OCI-LY3 (cell line): ENCODE data around the gene MFSD12.

Experiments used
- CTCF ChIP-seq: fragments of 200-600, 300-600 bp; sonication (generic); IDR thresholded peaks from 2 replicates; pipeline ENCODE4 v1.5.1; 2014; ENCODE audit warnings: antibody characterized with exemption, low read length, low read depth
- EZH2phosphoT487 ChIP-seq: fragments of 200-600 bp; shearing (Covaris generic); IDR thresholded peaks from 2 replicates; pipeline ENCODE4 v1.6.1; 2018; ENCODE audit warnings: antibody characterized with exemption, mixed run types, low read depth

- no peak for TF ChIP-seq CTCF
- TF ChIP-seq EZH2phosphoT487 = no peak
Measured at GRCh38 chr19:3497757-3498520, 59.4 kb downstream of the MFSD12 start.
